GM21737 (cell line): ENCODE data around the gene PDPR.
"Not testable (repeated sequence)": the region's sequence is repeated elsewhere in the genome, so short reads cannot be mapped to it uniquely, and the experiment has no call there.

ENCODE experiments used
- ATAC-seq: cut with Tn5 transposase; IDR thresholded peaks from one replicate; pipeline ENCODE4 v1.9.1; 2021; ENCODE audit warnings: mild to moderate bottlenecking, moderate library complexity; ENCODE audit not compliant: unreplicated experiment

PDPR gene

GRCh38 chr16:70127706-70128105 lies 13.6 kb downstream of the PDPR start:
- not testable (repeated sequence) for ATAC-seq

DNA sequence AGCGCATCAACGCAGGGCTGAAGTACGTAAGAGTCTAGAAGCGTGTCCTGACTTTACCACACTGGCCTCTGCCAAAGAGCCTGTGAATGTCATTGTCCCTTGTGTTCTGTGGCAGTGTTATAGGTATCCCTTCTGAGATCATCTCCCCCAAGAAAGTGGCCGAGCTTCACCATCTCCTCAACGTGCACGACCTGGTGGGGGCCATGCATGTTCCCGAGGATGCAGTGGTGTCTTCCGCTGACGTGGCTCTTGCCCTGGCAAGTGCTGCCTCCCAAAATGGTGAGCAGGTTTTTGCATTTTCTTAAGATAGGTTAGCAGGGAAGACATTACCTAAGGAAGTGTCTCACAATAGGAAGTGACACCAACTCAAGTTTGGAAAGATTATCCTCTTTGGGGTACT lies 14.7 kb downstream of the PDPR start:
- ATAC-seq = not testable (repeated sequence)

DNA sequence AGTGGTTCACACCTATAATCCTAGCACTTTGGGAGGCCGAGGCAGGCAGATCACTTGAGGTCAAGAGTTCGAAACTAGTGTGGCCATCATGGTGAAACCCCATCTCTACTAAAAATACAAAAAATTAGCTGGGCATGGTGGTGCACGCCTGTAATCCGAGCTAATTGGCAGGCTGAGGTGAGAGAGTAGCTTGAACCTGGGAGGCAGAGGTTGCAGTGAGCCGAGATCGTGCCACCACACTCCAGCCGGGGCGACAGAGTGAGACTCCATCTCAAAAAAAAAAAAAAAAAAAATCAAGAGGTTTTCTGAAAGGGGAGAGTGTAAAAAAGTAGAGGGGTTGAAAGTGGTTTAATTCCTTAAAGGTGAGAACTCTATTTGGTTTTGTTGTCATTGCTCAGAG lies 21.7 kb downstream of the PDPR start:
- ATAC-seq = not testable (repeated sequence)

DNA sequence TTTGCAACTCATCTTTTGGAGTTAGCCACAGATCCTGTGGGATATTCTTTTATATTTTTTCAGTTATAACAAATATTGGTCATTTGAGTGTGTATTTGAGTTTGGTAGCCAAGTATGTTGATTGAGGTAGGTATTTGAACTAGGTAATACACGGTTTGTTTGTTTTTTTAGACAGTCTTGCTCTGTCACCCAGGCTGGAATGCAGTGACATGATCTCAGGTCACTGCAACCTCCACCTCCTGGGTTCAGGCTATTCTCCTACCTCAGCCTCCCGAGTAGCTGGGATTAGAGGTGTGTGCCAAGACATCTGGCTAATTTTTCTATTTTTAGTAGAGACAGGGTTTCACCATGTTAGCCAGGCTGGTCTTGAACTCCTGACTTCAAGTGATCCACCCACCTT lies 22.5 kb downstream of the PDPR start:
- ATAC-seq = not testable (repeated sequence)

DNA sequence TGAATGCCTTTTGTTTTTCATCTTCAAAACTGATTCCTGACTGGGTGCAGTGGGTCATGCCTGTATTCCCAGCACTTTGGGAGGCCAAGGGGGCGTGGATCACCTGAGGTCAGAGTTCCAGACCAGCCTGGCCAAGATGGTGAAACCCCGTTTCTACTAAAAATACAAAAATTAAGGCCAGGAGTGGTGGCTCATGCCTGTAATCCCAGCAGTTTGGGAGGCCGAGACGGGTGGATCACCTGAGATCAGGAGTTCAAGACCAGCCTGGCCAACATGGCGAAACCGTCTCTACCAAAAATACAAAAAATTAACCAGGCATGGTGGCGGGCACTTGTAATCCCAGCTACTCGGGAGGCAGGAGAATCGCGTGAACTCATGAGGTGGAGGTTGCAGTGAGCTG lies 28.6 kb downstream of the PDPR start:
- ATAC-seq = not testable (repeated sequence)

DNA sequence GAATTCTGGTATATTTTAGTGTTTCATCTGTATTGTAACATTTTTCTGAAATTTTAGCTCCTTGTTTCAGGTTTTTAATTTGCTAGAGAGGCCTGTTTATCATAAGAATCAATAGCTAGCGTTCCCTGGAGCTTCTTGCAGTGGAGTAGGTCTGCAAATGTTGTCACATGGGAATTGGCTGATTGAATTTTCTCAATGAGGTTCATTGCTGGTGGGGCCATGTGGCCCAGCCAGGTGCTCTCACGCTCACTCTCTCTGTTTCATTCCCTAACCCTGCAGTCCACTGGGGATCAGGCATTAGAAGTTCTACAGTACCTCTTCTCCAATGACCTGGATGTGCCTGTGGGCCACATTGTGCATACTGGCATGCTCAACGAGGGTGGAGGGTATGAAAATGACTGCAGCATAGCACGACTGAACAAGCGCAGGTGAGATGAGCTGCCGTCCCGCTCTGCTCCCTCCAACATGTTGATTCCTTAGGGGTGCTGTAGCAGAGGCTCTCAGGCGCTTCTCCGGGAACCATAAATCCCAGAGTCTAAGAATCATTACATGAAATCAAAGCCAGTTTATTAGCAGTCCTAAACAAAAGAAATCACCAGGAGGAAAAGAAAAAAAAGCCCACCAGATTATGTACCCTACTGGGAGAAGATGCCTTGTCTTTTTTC lies 29.2 kb downstream of the PDPR start:
- not testable (repeated sequence) for ATAC-seq

- ATAC-seq = not testable (repeated sequence)
These were observed 33.7 kb downstream of the PDPR start for GRCh38 chr16:70147853-70148252.

DNA sequence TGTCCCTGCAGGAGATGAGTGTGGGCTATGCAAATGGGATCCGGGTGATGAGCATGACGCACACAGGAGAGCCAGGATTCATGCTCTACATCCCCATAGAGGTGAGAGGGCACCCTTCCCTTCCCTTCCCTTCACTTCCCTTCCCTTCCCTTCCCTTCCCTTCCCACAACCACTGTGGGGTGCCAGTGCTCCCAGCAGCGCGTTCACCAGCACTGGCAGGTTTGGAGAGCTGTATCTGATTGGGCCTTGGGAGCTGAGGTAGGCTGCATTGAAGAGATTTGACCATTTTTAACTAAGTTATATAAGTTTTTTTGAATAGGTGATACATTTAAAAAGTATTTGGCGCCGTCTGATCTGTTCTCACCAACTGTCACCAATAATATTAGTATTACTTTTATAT lies 34.3 kb downstream of the PDPR start:
- not testable (repeated sequence) for ATAC-seq

- ATAC-seq = not testable (repeated sequence)
These were observed 35.2 kb downstream of the PDPR start for GRCh38 chr16:70149296-70149695.

- ATAC-seq = no peak
These were observed 37.3 kb downstream of the PDPR start for GRCh38 chr16:70151391-70151790.

- no peak for ATAC-seq
These were observed 37.9 kb downstream of the PDPR start for GRCh38 chr16:70151941-70152509.

- ATAC-seq = no peak
These were observed 38.6 kb downstream of the PDPR start for GRCh38 chr16:70152578-70153302.

GRCh38 chr16:70154736-70155135 lies 40.6 kb downstream of the PDPR start:
- not testable (repeated sequence) for ATAC-seq

DNA sequence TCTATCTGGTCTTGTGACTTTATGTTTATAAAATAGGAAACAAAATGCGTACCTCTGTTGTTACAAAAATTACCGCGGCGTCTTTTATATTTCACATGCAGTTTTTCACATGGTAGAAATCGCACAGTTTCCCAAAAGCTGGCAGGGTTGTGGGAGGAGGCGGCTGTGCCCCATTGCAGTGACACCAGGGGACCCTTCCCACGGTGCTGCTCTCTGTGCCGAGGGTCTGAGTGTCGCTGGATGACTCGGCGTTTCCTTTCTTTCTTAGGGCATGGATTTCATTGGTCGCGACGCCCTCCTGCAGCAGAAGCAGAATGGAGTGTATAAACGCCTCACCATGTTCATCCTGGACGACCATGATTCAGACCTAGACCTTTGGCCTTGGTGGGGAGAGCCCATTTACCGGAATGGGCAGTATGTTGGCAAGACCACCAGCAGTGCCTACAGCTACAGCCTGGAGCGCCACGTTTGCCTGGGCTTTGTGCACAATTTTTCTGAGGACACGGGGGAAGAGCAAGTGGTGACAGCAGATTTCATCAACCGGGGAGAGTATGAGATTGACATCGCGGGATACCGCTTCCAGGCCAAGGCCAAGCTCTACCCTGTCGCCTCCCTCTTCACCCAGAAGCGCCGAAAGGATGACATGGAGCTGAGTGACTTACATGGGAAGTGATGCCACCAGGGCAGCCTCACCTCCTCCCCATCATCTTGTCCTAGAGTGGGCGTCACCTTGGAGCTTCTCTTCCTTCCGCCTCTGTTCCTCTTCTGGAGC lies 42.3 kb downstream of the PDPR start:
- no peak for ATAC-seq

DNA sequence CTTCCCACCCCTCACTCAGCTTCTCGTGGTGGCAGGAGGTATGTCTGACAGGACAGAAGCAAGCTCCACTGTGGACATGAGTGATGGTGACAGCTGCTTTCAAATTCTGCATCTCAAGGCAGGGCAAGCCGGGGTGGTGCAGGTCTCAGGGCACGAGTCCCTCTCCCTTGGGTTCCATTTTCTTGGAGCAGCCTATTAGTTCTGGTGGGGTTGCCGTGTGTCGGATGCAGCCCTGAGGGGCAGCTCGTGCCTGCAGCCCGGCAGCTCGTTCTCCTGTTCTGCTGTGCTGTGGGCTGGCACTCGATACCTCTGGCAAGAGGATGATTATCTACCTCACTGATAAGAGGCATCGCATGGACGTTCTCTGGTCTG lies 43.0 kb downstream of the PDPR start:
- no peak for ATAC-seq

- ATAC-seq = no peak
These were observed 43.5 kb downstream of the PDPR start for GRCh38 chr16:70157477-70158260.

GRCh38 chr16:70158261-70158939 lies 44.3 kb downstream of the PDPR start:
- ATAC-seq = no peak

- no peak for ATAC-seq
These were observed 45.5 kb downstream of the PDPR start for GRCh38 chr16:70159355-70160348.

- no peak for ATAC-seq
These were observed 46.3 kb downstream of the PDPR start for GRCh38 chr16:70160388-70160787.
